Erythroblast (primary cell): Measurements from ENCODE around the gene ULBP2.
"Not testable (repeated sequence)": the region's sequence is repeated elsewhere in the genome, so short reads cannot be mapped to it uniquely, and the experiment has no call there.

ENCODE experiments used
- GATA1 ChIP-seq: IDR thresholded peaks from 2 replicates; pipeline ENCODE4 v1.6.1; 2011; ENCODE audit warnings: low read depth, mild to moderate bottlenecking, control low read depth, low read length, moderate library complexity
- POLR2A ChIP-seq: IDR thresholded peaks from 2 replicates; pipeline ENCODE4 v1.6.1; 2011; ENCODE audit warnings: mild to moderate bottlenecking, low read length

DNA sequence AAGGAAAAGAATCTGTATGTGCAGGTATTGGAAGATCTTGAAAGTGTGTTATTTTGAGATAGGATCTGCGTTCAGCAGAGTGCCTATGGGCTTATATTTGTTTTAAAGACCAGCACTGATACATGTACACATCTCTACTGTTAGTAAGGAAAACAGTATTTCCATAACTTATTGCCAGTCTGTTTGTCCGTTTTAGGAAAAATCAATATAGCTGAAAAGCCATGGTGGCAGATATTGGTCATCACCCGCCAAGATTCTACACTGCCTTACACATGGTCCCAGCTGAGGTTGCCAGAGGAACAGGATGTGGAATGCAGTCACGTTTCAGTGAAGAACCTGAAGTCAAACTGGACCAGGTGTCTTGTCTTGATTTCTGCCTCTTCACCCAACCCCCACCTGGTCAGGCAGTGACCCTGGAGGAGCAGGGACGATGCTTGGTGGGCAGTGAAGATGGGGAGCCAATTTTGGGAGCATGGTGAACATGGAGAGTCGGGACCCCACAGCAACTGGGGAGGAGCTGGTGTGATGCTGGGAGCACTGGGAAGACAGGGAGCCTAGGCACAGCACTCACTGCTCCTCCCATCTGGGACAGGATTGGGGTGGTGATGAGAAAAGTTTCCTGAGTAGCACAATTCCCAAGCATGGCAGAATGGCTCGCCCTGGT is 14.0 kb downstream of the ULBP2 start:
- not testable (repeated sequence) for TF ChIP-seq POLR2A, GATA1
